HL-60/S4 (cell line): ENCODE data around the gene NPAS1.

Experiments
- in situ Hi-C: fragments of 300-500 bp; cut with MboI; formaldehyde crosslinking; loops from 2 replicates; pipeline ENCODE4 v1.14.3; 2022; ENCODE audit warnings: low sequenced_read_pairs

Gene NPAS1

DNA sequence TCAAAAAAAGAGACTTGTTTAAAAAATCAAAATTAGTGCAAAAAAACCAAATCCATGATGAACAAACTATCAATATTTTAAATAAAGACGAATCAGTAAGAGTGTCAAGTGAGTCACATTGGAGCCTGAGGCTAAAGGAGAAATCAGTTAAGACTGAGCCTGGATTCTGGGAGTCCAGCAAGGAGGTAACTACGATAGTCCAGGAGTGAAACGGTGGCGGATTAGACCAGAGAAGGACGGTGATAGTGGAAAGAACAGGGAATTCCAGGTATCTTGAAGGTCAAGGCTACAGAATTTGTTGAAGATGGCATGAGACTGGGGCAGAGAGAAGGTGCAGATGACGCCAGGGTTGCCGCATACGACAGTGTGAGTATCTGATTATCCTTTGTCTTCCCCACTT lies 7.0 kb upstream of the NPAS1 start:
- in situ Hi-C loops = no loop called here

GRCh38 chr19:47013041-47013517 lies 6.6 kb upstream of the NPAS1 start:
- in situ Hi-C loops = no loop called here

- in situ Hi-C loops = no loop called here
Observed at GRCh38 chr19:47018923-47019322, 714 bp upstream of the NPAS1 start.

- in situ Hi-C loops = no loop called here
Observed at GRCh38 chr19:47020132-47020805, 632 bp downstream of the NPAS1 start.

DNA sequence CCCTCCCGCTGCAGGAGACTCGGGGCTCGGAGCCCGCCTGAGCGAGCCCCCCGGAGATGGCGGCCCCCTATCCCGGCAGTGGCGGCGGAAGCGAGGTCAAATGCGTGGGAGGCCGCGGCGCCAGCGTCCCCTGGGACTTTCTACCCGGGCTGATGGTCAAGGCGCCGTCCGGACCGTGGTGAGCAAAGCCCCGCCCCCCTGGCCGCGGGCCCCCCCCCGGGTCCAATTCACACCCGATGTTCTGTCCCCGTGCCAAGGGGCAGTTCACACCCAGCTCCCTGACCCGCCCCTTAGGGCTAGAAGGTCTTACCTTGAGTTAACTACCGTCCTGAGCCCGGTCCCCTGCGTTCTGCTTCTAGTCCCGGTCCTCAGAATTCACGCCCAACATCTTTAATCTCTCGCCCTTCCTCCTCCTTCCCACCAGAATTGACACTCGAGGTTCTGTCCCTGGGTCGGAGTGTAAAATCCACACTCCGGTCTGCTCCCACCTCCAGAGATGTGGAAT lies 1.4 kb downstream of the NPAS1 start:
- in situ Hi-C loops = no loop called here

GRCh38 chr19:47021536-47022139 lies 2.0 kb downstream of the NPAS1 start:
- in situ Hi-C loops = no loop called here

DNA sequence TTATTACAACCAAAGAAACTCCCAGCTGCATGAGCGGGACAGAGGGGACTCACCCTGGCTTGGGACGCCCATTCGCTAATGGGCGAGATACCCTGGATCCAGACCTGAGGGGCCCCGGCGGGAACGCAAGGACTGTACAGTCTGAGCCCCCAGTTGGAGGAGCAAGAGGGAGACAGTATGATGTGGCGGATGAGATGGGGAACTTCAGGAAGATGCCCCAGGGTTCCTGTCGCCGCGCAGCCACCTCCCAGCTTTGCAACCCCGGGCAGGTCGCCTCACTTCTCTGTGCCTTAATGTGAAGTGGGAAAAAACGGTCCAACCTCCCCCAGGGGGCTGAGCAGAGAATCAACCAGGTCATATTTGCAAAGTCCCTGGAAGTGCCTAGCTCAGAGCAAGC lies 2.5 kb downstream of the NPAS1 start:
- in situ Hi-C loops = no loop called here

DNA sequence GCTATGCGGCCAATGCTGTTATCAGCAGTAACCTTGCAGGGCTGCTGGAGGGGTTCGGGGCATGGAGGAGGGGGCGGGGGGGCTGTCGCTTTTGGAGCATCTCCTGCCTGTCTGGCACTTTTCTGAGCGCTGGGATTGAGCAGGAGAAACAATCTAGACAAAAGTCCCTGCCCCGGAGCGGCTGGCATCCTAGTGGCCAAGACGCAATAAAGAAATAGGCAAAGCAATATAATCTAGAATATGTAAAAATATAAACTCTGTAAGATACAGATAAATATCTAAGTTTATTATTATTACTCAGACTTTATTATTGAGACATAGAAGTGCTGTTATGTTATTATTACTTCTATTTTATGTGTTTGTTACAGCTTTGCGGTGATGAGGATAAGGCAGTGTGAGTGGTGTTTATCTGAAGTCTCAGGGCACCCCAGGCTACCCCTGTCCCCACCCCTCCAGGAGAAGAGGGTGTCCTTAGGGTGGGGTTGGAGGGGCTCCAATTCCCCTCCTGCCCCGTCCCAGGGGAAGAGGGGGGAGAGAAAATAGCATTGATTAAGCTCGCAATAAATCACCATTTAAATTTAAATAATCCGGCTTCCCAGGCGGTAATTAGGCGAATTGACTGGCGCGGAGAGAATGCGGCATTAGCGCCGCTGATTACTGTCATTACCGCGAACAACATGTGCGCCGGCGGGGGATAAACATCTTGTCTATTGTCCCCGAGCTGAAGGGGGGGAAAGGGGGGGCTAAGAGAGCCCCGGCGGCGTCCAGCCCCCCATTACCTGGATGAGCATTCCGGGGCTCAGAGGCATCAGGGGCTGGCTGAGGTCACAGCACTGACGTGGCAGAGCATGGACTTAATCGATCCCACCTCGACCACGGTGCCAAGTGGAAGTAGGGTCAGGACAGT lies 3.2 kb downstream of the NPAS1 start:
- in situ Hi-C loops = no loop called here

- in situ Hi-C loops = no loop called here
Observed at GRCh38 chr19:47023448-47023794, 3.8 kb downstream of the NPAS1 start.

DNA sequence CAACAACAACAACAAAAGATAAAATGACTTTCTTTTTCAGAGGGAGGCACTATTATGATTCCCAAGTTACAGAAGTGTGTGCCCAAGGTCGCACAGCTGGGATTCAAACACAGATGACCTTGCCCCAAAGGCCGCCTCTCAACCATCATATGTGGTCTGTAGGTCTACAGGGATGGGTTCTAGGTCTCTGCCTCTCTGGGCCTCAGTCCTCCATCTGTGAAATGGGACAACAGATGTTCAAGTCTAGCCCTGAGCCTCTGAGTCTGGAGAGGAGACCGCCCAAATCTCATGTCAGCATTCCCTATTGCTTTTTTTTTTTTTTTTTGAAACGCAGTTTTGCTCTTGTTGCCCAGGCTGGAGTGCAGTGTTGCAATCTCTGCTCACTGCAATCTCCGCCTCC lies 4.9 kb downstream of the NPAS1 start:
- in situ Hi-C loops = no loop called here

DNA sequence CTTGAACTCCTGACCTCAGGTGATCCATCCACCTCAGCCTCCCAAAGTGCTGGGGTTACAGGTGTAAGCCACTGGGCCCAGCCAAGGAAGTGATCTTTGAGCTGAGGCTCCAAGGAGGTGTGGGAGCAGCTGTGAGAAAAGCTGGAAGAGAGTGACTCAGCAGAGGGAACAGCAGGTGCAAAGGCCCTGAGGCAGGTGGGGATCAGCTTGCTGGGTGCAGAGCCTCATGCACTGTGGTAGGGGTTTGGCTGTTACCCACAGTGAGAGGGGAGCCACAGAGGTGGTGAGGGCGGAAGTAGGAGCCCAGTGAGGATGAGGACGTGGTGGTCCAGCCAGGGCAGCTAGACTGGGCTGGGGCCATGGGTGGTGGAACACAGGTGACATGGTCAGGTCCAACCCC lies 6.5 kb downstream of the NPAS1 start:
- in situ Hi-C loops = no loop called here

DNA sequence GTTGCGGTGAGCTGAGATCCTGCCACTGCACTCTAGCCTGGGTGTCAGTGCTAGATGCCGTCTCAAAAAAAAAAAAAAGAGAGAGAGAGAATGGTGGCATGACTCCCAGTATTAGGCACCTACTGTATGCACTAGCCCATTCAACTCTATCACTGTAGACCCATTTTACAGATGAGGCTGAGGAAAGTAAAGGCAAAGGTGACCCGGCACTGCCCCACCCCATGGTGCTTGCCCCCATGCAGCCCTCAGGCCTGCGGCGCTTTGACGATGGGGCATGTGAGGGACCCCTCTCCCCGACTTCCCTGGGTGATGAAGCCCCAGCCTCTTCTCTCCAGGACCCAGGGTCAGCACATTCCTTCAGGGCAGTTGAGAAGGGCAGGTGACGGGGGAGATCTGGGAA lies 7.3 kb downstream of the NPAS1 start:
- in situ Hi-C loops = no loop called here

DNA sequence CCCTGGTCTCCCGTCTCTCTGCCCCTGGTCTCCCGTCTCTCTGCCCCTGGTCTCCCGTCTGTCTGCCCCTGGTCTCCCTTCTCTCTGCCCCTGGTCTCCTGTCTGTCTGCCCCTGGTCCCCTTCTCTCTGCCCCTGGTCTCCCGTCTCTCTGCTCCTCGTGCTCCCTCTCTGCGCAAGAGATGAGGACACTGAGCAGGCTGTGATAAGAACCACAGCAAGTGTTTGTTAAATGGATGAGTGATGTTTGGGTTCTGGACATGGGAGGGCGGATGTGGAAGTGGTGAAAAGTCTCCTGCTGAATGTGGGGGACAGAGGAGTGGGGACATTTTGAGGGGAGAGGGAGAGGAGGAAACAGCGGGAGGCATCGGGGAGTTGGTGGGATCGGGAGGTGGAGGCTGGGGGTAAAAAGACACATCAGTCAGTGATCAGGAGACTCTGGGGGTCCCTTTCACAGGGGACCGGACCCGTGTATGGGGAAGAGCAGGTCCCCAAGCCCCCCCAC lies 8.0 kb downstream of the NPAS1 start:
- in situ Hi-C loops = no loop called here

DNA sequence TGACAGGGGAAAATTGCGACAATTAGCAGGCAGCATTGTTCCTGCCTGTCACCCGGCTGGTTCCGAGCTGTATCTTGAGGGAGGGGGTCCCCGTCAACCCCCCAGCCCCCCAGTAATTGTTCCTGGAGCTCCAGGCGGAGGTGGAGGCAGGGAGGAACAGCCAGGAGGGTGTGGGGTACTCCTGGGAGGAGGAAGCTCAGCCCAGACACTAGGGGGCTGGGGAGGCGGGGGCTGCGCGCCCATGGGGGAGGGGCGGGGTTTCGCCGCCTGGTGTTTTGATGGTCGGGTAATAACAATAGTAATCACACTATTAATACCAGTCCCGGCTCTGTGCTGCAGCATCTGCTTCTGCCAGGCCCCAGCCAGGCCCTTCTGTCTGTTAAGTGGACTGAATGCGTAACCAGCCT lies 8.6 kb downstream of the NPAS1 start:
- in situ Hi-C loops = no loop called here

GRCh38 chr19:47032171-47032811 lies 12.7 kb downstream of the NPAS1 start:
- in situ Hi-C loops = no loop called here

DNA sequence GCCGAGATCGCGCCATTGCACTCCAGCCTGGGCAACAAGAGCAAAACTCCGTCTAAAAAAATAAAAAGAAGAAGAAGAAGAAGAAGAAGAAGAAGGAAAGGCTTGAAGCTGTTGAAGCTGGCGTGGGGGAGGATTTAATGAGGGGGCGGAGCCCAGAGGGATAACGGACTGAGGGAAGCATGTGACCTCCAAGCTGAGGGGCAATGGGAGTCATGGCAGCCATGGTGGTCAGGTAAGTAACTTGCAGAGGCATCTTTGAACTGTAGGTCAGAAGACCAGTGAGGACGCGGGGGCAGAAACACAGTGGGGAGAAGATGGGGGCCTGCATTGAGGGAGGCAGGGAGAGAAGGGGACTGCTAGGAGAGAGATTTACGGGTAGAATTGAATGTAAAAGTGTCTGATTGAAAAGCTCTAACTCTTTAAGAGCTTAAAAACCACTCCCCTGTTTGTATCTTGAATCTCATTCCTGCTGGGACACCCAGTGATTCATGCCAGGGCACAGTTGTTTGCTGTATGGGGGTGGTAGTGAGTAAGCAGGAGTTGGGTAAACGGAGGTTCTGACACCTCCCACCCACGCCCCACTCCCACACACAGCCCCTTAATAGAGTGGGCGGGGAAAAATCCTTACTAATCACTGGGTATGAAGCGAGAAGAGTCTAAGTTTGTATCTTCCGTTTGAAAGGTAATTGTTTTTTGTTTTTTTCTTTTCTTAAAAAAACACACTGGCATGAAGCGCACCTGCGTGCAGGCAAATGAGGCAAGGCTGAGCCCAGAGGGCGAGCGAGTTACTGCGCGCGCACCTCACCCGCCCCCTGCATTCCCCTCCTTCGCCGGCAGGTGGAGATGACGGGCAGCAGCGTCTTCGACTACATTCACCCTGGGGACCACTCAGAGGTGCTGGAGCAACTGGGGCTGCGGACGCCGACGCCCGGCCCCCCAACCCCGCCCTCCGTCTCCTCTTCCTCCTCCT lies 15.8 kb downstream of the NPAS1 start:
- in situ Hi-C loops = no loop called here

GRCh38 chr19:47036097-47036651 lies 16.5 kb downstream of the NPAS1 start:
- in situ Hi-C loops = no loop called here

DNA sequence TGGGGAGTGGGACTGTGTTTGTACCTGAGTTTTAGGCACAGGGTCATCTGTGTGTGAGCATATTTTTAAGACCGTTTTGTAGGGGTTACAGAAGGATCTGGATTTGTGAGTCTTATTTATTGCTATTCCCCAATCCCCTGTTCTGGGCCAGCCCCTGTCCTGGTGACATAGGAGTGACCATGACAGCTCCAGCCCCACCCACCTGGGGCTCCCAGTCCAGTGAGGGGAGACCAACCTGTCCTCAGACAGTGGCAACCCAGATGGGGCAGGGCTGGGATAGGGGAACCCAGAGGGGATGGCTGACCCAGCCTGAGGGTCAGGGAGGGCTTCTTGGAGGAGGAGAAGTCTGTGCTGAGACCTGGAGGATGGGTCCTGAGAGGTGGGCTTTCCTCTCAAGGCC lies 18.1 kb downstream of the NPAS1 start:
- in situ Hi-C loops = no loop called here

- in situ Hi-C loops = no loop called here
Observed at GRCh38 chr19:47039239-47039874, 19.7 kb downstream of the NPAS1 start.
